ENCODE data around the gene ERN1.

ERN1 gene

DNA sequence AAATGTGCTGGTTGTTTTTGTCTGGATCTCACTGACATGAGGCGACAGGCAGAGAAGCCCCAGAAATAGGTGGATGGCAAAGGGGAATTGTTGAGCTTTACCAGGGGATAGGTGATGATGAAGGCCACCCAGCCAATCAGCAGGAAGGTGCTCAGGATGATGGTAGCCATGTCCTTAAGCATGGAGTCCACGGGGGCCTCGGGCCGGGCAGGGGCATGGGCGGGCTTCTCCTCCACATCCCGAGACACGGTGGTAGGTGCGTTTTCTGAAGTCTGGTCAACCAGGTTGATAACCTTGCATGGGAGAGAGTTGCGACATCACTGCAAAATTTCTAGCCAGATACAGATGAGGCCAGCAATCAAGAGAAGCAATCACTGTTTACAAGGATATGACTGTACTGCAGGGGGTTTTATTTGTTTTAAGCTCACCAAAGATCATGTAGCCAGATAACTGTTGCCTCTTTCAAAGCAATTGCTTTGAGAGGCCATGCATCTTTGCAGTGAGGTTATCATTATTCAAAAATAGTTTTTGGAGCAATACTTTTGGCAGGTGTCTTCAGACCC, 72.2 kb downstream of the ERN1 start:
- DNase-seq (ENCODE audit: low read depth), result no peak

DNA sequence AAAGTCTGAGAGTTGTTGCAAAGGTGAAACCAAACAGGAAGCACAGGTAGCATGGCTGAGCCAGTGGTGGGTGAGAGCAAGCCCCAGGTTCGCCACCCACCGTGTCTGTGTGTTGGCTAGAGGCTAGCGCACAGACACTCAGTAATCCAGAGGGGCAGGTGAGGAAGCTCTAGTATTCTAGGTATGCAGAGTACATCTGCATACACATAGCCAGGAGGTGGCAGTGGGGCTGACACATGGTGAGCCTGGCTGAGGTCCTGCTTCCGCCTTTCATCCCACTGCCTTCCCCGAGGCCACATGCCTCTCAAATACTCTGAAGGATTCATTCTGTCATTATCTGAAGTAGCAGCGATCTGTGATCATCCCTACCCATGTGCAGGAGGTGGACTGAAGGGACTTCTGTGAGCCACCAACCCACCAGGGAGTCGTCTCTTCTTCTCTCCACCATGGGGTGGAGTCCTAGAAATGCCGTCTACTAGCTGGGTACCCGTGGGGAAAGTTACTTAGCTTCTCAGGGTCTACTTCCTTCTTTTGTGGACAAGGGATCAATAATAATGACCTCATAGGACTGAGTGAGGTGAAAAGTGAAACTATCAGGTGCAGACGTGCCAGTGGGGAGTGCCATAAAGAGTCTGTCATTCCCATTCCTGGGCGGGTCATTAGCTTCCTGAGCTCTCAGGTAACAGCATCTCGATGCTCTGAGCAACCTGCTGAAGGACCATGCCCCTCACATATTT, 73.5 kb downstream of the ERN1 start:
- no peak for DNase-seq (ENCODE audit: low read depth)

GRCh38 chr17:64055183-64056142, 74.5 kb downstream of the ERN1 start:
- no peak for DNase-seq (ENCODE audit: low read depth)

DNA sequence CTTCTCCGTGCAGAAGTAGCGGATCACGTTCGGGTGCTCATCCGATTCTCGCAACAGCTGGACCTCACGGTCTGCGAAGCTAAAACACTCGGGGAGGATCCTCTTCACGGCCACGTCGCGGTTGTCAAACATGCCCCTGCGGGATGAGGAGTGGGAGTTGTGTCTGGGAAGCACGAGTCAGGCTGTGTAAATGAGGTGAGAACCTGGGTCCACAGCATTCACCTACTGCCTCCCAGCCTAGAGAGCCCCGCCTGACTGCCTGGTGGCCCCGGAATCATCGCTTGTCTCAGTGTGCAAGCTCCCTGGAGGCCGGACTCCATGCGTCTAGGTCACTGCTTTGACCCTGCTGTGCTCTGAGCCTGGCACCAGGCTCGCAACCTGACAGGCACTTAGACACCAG, 75.6 kb downstream of the ERN1 start:
- no peak for DNase-seq (ENCODE audit: low read depth)

DNA sequence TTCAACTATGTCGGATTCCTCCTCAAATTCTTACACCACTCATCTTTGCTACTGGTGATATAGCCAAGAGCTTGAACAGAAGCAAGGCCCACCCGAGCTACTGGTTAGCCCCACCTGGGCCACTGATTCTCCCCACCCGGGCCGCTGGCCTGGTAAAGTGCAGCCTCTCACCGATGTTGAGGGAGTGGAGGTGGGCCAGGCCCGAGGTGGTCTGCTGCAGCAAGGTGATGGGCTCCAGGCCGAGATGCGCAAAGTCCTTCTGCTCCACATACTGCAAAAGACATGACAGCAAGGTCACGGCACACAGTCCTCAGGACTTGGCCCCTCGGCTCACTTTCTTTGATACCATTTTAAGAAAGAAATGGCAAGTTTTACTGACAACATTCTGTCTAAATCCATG, 76.8 kb downstream of the ERN1 start:
- DNase-seq (ENCODE audit: low read depth), result no peak

GRCh38 chr17:64051153-64051552, 78.8 kb downstream of the ERN1 start:
- DNase-seq (ENCODE audit: low read depth), result no peak

DNA sequence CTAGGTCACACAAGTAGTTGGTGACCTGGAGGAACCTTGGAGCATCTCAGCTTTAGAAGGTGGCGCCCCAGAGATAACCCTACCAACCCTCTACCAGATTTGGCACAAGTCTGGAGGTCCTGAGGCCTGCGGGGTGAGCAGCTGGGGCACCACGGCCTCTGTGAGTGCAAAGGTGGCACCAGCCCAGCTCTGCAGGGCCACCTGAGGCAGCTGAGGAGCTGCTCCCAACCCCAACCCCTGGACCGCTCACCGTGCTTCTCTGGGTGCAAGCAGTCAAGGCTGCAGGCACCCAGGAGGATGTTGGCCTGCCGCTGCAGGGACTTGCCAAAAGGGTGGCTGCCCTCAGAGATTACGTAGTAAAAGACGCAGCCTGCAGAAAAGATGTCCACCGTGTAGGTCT, 81.1 kb downstream of the ERN1 start:
- no peak for DNase-seq (ENCODE audit: low read depth)

DNA sequence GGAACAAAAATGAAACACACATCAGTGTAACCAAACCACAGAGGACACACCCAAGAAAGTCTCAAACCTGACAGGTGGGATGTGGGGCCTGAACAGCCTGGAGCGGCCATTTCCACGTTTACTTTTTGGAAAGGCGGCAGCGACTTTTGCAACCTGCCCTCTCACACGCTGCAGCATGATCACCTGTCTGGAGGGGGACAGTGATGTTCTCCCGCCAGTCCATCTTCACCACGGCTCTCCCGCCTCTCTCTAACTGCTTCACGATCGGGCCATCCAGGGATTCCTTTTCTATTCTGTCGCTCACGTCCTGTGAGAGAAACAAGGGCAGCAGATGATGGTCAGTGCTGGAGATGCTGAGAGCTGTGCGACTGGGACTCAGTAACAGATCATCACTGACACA, 84.8 kb downstream of the ERN1 start:
- no peak for DNase-seq (ENCODE audit: low read depth)

DNA sequence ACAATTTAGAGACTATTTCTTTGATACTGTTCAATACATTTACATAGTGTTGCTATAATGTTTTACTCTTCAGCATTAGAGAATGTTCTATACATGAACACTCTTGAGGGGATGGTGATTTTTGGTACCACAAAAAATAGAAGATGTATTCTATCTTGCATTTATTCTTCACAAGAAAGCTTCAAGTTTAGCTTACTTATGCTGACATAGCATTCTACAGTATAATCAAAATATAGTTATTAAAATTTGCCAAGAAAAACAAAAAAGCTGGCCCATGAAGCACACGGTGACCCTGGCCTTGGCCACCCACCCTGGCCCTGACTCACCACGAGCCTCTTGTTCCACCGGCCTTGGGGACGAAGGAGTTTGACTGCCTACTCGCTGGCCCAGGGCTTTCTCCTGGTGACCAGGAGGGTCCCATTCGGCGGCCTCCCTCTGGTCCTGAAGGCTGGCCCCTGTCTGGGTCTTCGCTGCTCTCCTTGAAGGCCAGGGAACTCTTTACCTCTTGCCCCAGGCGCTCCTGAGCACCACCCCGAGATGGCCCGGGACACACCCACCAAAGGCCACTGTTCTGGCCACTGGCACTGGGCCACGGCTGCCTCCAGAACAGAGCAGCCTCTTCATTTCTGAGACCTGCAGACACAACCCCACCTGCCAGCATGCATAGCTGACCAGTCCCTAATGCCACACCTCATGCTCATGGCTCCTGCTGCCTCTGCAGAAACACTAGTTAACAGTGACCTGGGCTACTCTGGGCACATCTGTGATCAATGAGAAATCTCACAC, 87.1 kb downstream of the ERN1 start:
- no peak for DNase-seq (ENCODE audit: low read depth)

DNA sequence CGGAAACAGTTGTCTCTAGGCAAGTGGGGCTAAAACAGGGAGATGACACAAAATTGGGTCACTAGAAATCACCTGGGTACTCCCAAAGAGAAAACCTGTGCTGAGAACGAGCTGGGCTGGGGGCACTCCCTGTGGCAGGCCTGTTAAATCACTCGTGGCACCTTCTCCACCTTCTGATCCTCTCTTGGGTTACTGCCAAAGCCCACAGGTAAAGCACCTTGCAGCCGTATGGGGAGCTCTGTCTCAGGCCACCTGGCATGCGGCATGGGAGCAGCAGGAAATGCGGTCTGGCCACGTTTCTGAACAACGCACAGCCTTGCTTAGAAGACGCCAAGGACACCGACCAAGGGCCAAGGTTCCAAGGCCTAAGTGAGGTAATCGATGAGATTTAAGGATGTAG, 88.0 kb downstream of the ERN1 start:
- DNase-seq (ENCODE audit: low read depth), result no peak

DNA sequence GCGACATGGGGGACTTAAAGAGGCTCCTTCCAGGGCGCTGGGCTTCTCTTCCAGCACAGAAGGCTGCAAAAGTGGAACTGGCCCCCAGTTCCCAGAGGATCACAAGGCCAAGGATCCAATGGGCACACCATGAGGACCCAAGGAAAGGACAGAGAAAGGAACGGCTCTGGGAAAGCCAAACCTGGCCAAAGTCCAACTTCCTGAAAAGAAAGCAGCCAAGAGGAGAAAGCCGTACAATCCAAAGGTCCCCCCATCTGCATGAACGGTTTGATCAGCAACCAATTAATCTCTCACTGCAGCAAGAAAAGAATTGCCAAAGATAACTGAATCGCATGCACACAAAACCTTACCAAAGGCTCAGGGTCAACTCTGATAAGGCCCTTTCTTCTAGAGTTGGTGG, 89.7 kb downstream of the ERN1 start:
- no peak for DNase-seq (ENCODE audit: low read depth)

DNA sequence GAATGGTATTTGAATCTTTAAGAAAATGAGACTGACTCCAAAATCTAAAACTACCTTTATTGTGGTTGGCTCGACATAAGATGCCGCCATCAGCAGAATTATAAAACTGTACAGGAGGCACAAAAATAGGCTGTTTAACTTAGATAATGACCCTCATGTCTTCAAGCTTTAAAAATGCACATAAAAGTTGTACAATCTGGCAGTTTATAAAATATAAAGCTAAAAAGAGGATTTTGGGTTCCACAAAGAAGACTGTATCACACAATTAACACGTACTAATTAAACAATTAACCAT, 90.9 kb downstream of the ERN1 start:
- DNase-seq (ENCODE audit: low read depth), result no peak

- DNase-seq (ENCODE audit: low read depth), result no peak
Measured at GRCh38 chr17:64038331-64039105, 91.4 kb downstream of the ERN1 start.

DNA sequence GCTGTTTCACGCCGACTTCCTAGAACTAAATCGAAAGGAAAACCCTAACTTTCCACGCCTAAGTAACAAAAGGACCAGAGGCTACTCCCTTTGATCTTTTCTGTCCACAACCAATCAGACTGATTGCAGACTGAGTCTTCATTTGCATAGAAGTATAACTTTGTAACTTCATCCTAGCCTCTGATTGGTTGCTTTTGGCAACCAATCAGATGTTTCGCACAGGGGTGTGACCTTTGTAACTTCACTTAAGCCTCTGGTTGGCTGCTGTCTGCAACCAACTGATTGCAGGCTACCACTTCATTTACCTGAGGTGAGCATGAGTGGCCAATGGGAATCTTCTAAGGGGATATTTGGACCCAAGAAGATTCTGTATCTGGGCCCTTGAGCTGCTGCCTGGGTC, 92.1 kb downstream of the ERN1 start:
- DNase-seq (ENCODE audit: low read depth), result no peak

DNA sequence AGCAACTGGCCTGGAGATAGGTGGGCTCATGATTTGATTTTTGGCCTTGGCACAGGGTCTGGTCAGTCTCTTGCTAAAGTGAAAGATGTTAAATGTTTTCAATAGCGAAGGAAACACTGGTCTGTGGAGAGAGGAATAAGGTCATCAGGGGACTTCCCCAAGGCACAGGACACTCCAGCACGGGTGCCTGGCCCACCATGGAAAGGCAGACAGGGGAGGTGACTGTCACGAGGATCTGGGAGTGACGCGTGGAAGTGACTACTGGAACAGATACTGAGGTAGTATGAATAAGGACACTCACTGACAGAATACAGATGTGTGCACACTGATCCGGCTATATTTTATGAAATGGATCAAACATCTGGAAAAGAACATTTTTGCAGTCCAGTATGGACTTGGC, 92.8 kb downstream of the ERN1 start:
- DNase-seq (ENCODE audit: low read depth), result no peak

DNA sequence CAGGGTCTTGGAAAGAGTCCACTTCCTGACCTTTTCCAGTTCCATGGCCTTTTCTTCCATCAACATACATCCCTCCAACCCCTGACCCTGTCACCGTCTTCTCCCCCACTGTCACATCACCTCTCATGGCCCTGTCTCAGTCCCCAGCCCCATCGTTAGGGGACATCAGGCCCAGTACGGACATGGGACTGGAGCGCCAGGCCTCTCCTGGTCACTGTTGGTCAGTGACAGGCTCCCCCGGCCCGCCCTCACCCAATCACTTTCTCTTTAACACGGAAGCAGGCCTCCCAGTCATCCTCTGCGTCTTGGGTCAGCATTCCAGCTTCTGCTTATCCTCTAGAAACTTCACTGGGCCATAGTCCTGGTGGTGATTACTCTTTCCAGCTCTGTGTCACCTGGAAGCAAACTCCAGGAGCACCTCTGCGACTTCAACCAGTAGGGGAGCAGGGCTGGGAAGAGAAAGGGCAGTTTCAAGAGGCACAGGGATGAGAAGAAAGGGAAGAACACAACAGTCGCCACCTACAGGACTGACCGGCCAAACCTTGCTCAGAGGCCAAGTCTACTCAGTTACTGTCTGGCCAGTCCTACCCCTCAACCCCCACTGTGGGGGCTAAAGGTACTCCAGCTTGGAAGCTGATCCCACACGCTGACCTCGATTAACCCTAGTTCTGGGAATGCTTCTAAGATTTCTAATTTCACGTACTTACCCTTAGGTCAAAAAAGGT, 93.6 kb downstream of the ERN1 start:
- DNase-seq (ENCODE audit: low read depth), result no peak

DNA sequence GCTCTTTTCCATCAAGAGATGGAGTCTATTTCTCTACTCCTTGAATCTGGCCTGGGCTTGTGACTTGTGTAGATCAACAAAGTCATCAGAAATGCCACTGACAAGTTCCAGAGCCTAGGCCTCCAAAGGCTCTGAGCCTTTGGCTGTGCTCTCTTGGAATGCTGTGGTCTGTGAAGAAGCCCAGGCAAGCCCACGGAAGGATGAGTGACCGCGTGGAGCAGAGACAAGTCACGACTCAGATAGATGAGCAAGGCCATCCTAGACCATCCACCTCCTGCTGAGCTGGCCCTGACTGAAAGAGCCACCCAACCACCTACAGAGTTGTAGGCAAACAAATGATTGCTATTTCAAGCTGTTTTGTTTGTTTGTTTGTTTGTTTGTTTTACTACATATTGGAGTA, 97.9 kb downstream of the ERN1 start:
- DNase-seq (ENCODE audit: low read depth), result no peak

- peak; percentile 56 for DNase-seq (ENCODE audit: low read depth)
Measured at GRCh38 chr17:64028874-64029464, 101.0 kb downstream of the ERN1 start.

DNA sequence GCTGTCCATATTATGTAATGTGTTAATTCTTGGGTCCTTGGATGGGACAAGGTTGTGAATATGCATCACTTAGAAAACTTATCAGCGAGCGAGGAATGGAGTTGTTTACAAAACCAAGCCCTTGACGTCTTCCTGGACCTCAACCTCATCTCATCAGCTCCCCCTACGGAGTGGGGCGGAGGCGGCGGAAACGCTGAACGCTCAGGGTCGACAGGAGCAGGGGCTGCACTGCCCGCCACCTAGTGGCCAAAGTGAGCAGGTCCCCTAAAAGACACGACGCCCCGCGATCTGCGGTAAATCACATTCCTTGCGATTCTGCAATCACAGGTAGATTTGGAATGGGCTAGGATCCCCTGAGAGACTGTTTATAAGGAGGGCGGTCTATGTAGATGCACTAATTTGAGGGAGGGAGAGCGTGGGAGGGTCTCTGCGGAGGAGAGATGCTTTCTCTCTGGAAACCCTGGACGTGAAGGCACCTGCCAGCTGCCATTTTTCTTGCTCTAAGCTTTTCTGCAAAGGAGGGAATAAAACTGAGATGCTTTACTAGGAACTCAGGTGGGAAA, 104.1 kb downstream of the ERN1 start:
- peak; percentile 80 for DNase-seq (ENCODE audit: low read depth)

Data from stimulated activated CD8-positive, alpha-beta memory T cell treated with anti-CD3 and anti-CD28 coated beads, Interleukin-4, amount 100 ng/mL, for 24 hours (primary cell).